Lower lobe of right lung (tissue), 2 donors: ENCODE measurements around the gene HIF1A. TPM values are rescaled to one million over a fixed set of nuclear protein-coding genes. Genes with fewer than 3 reads are reported as not detected.
"Not testable (repeated sequence)": the region's sequence is repeated elsewhere in the genome, so short reads cannot be mapped to it uniquely, and the experiment has no call there.

Experiments used
- ATAC-seq, 2 donors: fragments of 200-7000 bp; cut with Tn5 transposase; one replicate each; pipeline ENCODE4 v1.9.1; 2020 to 2022; ENCODE audit warnings: mild to moderate bottlenecking in 2 of 2, moderate library complexity in 2 of 2
- DNase-seq: peaks from one replicate; pipeline ENCODE4 v3.0.0-alpha.2; 2020
- H3K27ac ChIP-seq: fragments of 200-600 bp; one replicate; pipeline ENCODE4 v1.8.0; 2022
- H3K27me3 ChIP-seq: fragments of 200-600 bp; one replicate; pipeline ENCODE4 v1.8.0; 2022; ENCODE audit warnings: low read depth
- H3K36me3 ChIP-seq: fragments of 200-600 bp; one replicate; pipeline ENCODE4 v1.8.0; 2022; ENCODE audit warnings: mild to moderate bottlenecking
- H3K4me1 ChIP-seq: fragments of 200-600 bp; one replicate; pipeline ENCODE4 v1.8.0; 2022
- H3K4me3 ChIP-seq: fragments of 200-600 bp; one replicate; pipeline ENCODE4 v1.8.0; 2022; ENCODE audit warnings: mild to moderate bottlenecking
- H3K9me3 ChIP-seq: fragments of 200-600 bp; one replicate; pipeline ENCODE4 v1.8.0; 2022
- CTCF ChIP-seq: fragments of 200-600 bp; IDR thresholded peaks from one replicate; pipeline ENCODE4 v1.8.0; 2022; ENCODE audit warnings: antibody characterized with exemption, mild to moderate bottlenecking
- intact Hi-C: fragments of 100-400 bp; cut with DNase I; formaldehyde crosslinking; loops from one replicate; pipeline ENCODE4 v1.11.0; 2022
- total RNA-seq: library from RNA; stranded (reverse); fragmentation: NEBNext Ultra II Directional; extraction: Animal tissue kit (Norgen Biotek cat#: 25700); gene quantifications from one replicate; pipeline ENCODE4 v1.2.1, GENCODE V29; 2021
- donor health status: DM: no; HTN: yes; CAD: no; lungs with severe emphysema.

HIF1A gene
- total RNA-seq, 1 donor from 2014 or later: 68.6 TPM

GRCh38 chr14:61703342-61704129 lies 8.2 kb downstream of the HIF1A start:
- no peak for TF ChIP-seq CTCF
- ATAC-seq: no peak
- intact Hi-C loops: no loop called here
- DNase-seq: no peak
- Histone ChIP-seq H3K36me3 (no peaks in the 10 kb centered on the region), H3K27ac (no peak overlapping the region), H3K9me3 (no peaks in the 10 kb centered on the region), H3K4me3 (no peak overlapping the region), H3K4me1 (peaks cover 52% of the 10 kb centered on the region), H3K27me3 (no peaks in the 10 kb centered on the region)

DNA sequence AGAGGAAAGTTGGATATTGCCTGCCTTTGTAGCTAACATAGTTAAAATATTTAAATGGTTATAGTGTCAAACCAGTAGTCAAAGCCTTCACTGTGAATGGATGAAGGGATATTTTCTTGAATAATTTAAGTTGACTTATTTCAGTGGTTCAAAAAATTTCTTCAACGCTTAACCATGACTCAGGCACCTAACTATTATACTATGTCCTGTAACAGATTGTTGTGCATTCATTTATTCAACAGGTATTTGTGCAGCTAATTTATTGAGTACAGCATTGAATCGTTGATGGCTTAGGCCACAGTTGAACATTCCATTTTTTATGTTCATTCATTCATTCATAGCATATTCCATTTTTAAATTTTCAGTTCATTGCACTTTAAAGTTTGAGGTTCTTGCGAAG lies 9.2 kb downstream of the HIF1A start:
- intact Hi-C loops: no loop called here
- H3K27me3 ChIP-seq: no peaks in the 10 kb centered on the region
- H3K4me1 ChIP-seq: peaks cover 42% of the 10 kb centered on the region
- H3K9me3 ChIP-seq: no peaks in the 10 kb centered on the region
- ATAC-seq: no peak
- no peak for TF ChIP-seq CTCF
- DNase-seq: no peak
- H3K27ac ChIP-seq: no peak overlapping the region
- H3K4me3 ChIP-seq: no peak overlapping the region
- no peaks in the 10 kb centered on the region for H3K36me3 ChIP-seq

DNA sequence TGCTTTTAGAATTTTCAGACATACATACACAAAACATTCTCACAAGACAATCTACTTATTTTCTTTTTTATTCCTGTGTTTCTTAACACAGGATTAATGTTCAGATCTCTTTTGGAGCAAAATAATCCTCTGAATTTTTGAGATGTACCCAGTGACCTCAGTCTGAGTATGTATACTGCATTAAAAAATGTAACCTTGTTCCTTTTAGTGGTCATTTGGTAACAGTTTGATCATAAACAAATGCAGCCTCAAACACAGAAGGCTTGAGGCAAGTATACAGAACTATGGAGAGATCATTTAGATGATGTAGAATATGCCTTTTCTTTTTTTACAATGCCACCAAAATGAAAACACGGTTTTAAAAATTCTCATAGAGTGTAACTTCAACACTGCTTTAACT lies 9.7 kb downstream of the HIF1A start:
- TF ChIP-seq CTCF: no peak

DNA sequence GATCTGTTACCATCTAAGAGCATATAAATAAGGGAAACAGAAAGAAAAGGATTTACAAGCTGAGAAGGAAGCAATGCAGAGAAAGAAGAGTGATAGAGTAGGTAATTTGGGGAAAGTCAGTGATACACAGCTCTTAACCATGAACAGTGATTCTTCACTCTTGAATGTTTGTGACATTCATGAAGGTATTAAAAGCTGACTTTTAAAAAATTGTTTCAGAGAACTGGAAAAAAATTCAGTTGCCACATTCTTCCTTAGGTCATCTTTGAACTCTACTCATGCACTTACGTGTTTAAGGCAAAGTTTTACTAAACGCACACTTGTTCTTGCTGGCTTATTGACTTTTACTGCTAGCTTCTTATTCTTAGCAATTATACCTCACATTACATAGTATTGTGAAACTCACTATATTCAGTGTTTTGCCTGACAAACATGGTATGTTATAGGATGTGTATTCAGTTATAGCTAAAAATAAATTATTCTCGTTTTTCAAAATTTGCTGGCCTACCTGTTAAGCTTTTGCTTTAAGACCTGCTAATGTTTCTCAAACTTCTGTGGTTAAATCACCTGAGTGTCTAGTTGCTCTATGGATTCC lies 10.9 kb downstream of the HIF1A start:
- intact Hi-C loops: no loop called here
- no peak for DNase-seq
- H3K9me3 ChIP-seq: no peaks in the 10 kb centered on the region
- no peaks in the 10 kb centered on the region for H3K27me3 ChIP-seq
- no peak for ATAC-seq
- TF ChIP-seq CTCF: no peak
- H3K27ac ChIP-seq: no peak overlapping the region
- H3K36me3 ChIP-seq: no peaks in the 10 kb centered on the region
- H3K4me3 ChIP-seq: no peak overlapping the region
- H3K4me1 ChIP-seq: peaks cover 35% of the 10 kb centered on the region

More for the DNA sequence above, 9.7 kb downstream of the HIF1A start:
- H3K36me3 ChIP-seq: no peaks in the 10 kb centered on the region
- H3K4me1 ChIP-seq: peaks cover 37% of the 10 kb centered on the region
- ATAC-seq (no peak), DNase-seq (no peak)
- H3K9me3 ChIP-seq: no peaks in the 10 kb centered on the region
- H3K27me3 ChIP-seq: no peaks in the 10 kb centered on the region
- no peak overlapping the region for H3K27ac ChIP-seq
- intact Hi-C loops: no loop called here
- H3K4me3 ChIP-seq: no peak overlapping the region

DNA sequence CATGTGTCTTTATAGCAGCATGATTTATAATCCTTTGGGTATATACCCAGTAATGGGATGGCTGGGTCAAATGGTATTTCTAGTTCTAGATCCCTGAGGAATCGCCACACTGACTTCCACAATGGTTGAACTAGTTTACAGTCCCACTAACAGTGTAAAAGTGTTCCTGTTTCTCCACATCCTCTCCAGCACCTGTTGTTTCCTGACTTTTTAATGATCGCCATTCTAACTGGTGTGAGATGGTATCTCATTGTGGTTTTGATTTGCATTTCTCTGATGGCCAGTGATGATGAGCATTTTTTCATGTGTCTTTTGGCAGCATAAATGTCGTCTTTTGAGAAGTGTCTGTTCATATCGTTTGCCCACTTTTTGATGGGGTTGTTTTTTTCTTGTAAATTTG lies 12.5 kb downstream of the HIF1A start:
- H3K36me3 ChIP-seq, H3K27me3 ChIP-seq, H3K9me3 ChIP-seq, H3K27ac ChIP-seq, DNase-seq, intact Hi-C loops, ATAC-seq, H3K4me3 ChIP-seq: not testable (repeated sequence)
- peaks cover 47% of the 10 kb centered on the region for H3K4me1 ChIP-seq

DNA sequence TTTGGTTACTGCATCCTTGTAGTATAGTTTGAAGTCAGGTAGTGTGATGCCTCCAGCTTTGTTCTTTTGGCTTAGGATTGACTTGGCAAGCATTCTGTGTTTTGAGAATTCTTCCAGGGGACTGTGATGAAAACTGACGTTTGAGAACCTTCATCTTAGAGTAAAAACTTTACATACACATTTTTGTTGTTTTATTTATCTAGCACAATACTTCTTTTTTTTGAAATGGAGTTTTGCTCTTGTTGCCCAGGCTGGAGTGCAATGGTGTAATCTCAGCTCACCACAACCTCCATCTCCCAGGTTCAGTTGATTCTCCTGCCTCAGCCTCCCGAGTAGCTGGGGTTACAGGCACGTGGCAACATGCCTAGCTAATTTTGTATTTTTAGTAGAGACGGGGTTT lies 13.4 kb downstream of the HIF1A start:
- intact Hi-C loops, H3K27ac ChIP-seq, H3K36me3 ChIP-seq, ATAC-seq, H3K9me3 ChIP-seq, H3K4me3 ChIP-seq, DNase-seq, H3K27me3 ChIP-seq: not testable (repeated sequence)
- peaks cover 49% of the 10 kb centered on the region for H3K4me1 ChIP-seq
